BJ (cell line): ENCODE measurements around the gene LIN7B. TPM values are rescaled to one million over a fixed set of nuclear protein-coding genes. Genes with fewer than 3 reads are reported as not detected.

ENCODE experiments used
- CTCF ChIA-PET: fragments of 350-600 bp; formaldehyde crosslinking; extraction: SDS; loops from one replicate; lab custom pipeline; 2021; ENCODE audit warnings: antibody characterized with exemption, inconsistent platforms; lab: Yijun Ruan, JAX
- POLR2A ChIA-PET: fragments of 300-600 bp; sonication (Branson Sonifier 250); formaldehyde crosslinking; extraction: SDS; loops from one replicate; lab custom pipeline; 2021; ENCODE audit warnings: antibody characterized with exemption; lab: Charles Lee
- DNase-seq: peaks from one replicate; pipeline ENCODE4 v3.0.0-alpha.2; 2011; ENCODE audit warnings: low read depth
- H3K27me3 ChIP-seq: 2 replicates; pipeline ENCODE4 v1.6.0; 2011; ENCODE audit warnings: low read length; ENCODE audit not compliant: control insufficient read depth, insufficient read depth
- H3K36me3 ChIP-seq: 2 replicates; pipeline ENCODE4 v1.5.1; 2011; ENCODE audit warnings: low read length; ENCODE audit not compliant: control insufficient read depth, insufficient read depth
- H3K4me3 ChIP-seq: 2 replicates; pipeline ENCODE4 v1.5.1; 2011; ENCODE audit warnings: low read depth, mild to moderate bottlenecking, control low read depth, low read length
- polyA plus RNA-seq: library from polyadenylated mRNA; depleted of rRNA; stranded (reverse); fragments of >200 nt; gene quantifications from 2 replicates; pipeline ENCODE4 v1.2.3, GENCODE V29; 2011
- TF ChIP-seq, protein P1 (sequence below): IDR thresholded peaks from 2 replicates; pipeline ENCODE4 v1.5.1; 2011; ENCODE audit warnings: low read depth, mild to moderate bottlenecking, control low read depth, inconsistent platforms, low read length, moderate library complexity; ENCODE audit not compliant: insufficient read depth

LIN7B gene
- polyA plus RNA-seq, 1 experiment = 9.4 TPM

DNA sequence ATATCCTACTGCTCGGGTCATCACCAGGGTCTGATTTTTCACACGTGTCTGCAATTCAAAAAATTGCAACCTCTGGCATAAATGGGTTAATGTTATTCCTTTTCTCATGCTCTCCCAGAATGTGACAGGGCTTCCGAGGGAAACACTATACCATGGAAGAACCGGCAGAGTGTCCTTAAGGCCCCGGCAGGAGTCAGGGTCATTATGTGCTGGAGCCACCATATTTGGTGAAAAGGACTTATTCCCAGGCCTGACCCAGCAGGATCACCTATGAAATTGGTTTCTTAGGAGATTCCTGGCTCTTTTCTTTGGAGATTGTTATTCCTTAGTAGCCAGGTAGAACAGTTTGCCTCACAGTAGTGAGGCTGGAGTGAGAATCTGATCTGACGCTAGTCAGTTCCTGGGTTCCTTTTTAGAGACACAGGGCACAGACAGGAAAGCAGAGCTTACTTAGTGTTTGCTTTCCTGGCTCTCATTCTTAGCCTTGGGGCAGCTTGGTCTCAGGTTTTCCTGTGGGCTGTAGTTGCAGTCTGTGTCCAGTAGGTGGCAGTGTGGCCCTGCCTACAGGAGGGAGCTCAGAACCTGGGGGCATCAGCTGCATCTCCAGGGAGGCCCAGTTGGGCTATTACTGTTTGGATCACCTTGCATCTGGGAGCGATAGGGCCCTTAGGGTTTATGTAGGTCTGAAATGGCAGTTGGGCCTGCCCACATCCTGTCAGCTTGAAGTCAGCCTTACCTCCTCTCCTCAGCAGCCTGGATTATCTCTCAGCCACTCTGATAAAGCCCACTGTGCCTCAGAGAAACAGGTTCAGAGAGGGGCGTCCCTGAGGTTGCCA is 16.5 kb upstream of the LIN7B start:
- POLR2A ChIA-PET = interaction anchor here (0.5 to 0.7 kb wide), 2 partner anchors 17 to 77 kb away, joined by 4 to 11 read pairs; partner anchors contain the start of gene LIN7B
- TF ChIP-seq, protein P1, sequence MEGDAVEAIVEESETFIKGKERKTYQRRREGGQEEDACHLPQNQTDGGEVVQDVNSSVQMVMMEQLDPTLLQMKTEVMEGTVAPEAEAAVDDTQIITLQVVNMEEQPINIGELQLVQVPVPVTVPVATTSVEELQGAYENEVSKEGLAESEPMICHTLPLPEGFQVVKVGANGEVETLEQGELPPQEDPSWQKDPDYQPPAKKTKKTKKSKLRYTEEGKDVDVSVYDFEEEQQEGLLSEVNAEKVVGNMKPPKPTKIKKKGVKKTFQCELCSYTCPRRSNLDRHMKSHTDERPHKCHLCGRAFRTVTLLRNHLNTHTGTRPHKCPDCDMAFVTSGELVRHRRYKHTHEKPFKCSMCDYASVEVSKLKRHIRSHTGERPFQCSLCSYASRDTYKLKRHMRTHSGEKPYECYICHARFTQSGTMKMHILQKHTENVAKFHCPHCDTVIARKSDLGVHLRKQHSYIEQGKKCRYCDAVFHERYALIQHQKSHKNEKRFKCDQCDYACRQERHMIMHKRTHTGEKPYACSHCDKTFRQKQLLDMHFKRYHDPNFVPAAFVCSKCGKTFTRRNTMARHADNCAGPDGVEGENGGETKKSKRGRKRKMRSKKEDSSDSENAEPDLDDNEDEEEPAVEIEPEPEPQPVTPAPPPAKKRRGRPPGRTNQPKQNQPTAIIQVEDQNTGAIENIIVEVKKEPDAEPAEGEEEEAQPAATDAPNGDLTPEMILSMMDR = peak; percentile 99
- no peaks in the 10 kb centered on the region for H3K27me3 ChIP-seq
- CTCF ChIA-PET = interaction anchor here (0.6 to 3.9 kb wide), 43 partner anchors 9 to 255 kb away, joined by 3 to 39 read pairs (median 4); partner anchors contain the start of genes HRC and LIN7B
- no peak overlapping the region for H3K4me3 ChIP-seq
- DNase-seq = no peak
- H3K36me3 ChIP-seq = peaks cover 46% of the 10 kb centered on the region

DNA sequence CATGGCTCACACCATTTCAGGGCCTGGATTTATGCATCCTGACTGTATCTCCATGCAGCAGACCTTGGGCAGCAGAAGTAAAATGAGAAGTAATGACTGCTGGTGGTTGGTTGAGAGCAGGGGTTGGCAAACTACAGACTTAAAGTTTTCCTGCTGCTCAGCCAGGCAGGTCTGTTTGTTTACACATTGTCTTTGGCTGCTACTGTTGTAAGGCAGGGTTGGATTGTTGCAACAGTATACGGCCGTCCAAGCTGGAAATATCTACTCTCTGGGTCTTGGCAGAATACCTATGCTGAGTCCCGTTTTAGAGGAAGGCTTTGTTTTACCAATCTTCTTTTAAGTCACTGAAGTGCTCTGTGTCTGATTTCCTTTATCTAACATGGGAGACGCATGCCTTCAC is 15.4 kb upstream of the LIN7B start:
- ChIA-PET POLR2A (no interaction called here), CTCF (interaction anchor here (1.4 to 3.9 kb wide), 14 partner anchors 10 to 100 kb away, joined by 4 to 34 read pairs (median 8); partner anchors contain the start of genes HRC and LIN7B)
- H3K36me3 ChIP-seq = peaks cover 49% of the 10 kb centered on the region

DNA sequence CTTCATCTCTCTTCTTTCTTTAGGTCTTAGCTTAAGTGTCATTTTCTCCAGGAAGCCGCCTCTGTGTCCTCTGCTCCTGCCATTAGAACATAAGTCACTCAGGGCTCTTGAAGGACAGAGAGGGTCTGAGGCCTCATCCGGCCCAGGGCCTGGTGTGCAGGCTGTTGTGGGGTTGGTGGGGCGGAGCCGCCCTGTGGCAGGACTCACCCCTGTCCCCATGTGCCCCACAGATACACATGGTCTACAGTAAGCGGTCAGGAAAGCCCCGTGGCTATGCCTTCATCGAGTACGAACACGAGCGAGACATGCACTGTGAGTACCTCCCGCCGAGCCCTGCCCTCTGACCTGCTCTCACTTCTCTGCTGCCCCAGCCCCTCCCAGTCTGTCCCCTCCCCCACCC is 13.0 kb upstream of the LIN7B start:
- Histone ChIP-seq H3K4me3 (no peak overlapping the region), H3K27me3 (no peaks in the 10 kb centered on the region), H3K36me3 (peaks cover 57% of the 10 kb centered on the region)
- ChIA-PET CTCF (no interaction called here), POLR2A (no interaction called here)
- DNase-seq = no peak
- TF ChIP-seq, protein P1 = no peak

More for the DNA sequence above, 15.4 kb upstream of the LIN7B start:
- Histone ChIP-seq H3K4me3 (no peak overlapping the region), H3K27me3 (no peaks in the 10 kb centered on the region)
- DNase-seq = no peak
- TF ChIP-seq, protein P1 = no peak

DNA sequence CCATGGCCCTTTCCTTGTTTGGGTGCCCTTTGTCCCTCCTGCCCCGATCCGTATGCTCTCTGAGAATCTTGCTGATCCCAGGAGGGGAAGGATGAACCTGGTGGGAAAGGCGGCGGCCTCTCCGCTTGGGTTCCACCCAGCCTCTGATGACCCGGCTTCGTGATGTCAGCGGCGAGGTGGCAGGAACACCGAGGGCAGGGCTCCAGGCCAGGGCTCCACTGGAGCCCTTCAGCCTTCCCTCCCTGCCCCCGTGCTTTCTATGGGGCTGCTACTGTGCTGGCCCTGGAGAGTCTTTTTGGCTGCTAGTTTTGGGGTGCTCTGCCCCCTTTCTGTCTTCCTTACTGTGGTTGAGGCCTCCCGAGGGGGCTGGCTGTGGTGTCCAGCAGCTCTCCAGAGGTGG is 11.9 kb upstream of the LIN7B start:
- TF ChIP-seq, protein P1 = no peak
- ChIA-PET CTCF (no interaction called here), POLR2A (no interaction called here)
- no peak for DNase-seq
- Histone ChIP-seq H3K4me3 (no peak overlapping the region), H3K27me3 (no peaks in the 10 kb centered on the region), H3K36me3 (peaks cover 63% of the 10 kb centered on the region)

DNA sequence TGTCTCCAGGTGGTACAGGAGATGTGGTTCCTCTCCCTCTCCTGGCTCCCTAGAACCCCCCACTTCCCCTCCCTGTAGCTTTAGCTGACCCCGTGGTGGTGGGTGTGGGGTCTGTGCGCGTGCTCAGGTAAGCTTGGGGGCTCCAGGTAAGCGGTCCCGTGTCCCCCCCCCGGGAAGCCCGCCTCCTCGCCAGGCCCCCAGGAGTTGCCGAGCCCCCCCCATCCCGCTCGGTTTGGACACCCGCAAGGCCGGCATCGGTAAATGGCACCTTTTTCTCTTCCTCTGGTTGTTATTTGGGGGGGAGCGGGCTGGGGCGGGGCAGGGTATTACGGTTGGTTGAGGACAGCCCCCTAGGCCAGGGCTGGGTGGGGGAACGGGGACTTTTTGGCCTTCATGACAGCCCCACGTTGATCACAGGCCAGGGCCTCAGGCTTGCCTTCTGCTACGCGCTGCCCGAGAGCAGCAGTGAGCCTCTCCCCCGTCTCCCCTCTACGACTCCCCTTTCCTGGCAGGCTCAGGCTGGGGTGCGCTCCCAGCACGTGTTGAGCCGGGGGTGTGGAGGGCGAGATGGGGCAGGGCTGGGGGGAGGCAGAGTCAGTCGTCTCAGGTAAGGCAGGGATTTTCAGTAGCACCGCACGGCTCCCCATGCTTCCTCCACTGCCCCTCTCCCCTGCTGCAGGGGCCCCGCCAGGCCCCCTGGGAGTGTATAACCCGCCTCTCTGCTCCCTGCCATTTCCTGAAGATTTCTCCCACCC is 10.7 kb upstream of the LIN7B start:
- ChIA-PET CTCF (interaction anchor here (0.6 to 1.4 kb wide), 3 partner anchors 10 to 23 kb away, joined by 3 read pairs; no protein-coding TSS in a partner anchor), POLR2A (no interaction called here)

More for the DNA sequence above, 10.7 kb upstream of the LIN7B start:
- Histone ChIP-seq H3K4me3 (no peak overlapping the region), H3K27me3 (no peaks in the 10 kb centered on the region), H3K36me3 (peaks cover 63% of the 10 kb centered on the region)
- TF ChIP-seq, protein P1 = no peak
- no peak for DNase-seq
